Activated naive CD4-positive, alpha-beta T cell treated with anti-CD3 and anti-CD28 coated beads, Interleukin-2, amount 50 U/mL, for 24 hours (primary cell): ENCODE results near the gene CNPY2.
A peak's percentile ranks its signal among the peaks of the same experiment; 100 is the strongest.
"Not testable (repeated sequence)": the region's sequence is repeated elsewhere in the genome, so short reads cannot be mapped to it uniquely, and the experiment has no call there.

ENCODE experiments used
- H3K27ac Mint-ChIP-seq: one replicate; pipeline ENCODE4 v1.8.0; 2021; ENCODE audit warnings: mild to moderate bottlenecking, mixed read lengths
- H3K27me3 Mint-ChIP-seq: one replicate; pipeline ENCODE4 v1.8.0; 2021; ENCODE audit warnings: mixed read lengths
- H3K36me3 Mint-ChIP-seq: one replicate; pipeline ENCODE4 v1.8.0; 2021; ENCODE audit warnings: mixed read lengths
- H3K4me1 Mint-ChIP-seq: one replicate; pipeline ENCODE4 v1.8.0; 2021; ENCODE audit warnings: mixed read lengths
- H3K4me3 Mint-ChIP-seq: one replicate; pipeline ENCODE4 v1.8.0; 2021; ENCODE audit warnings: mild to moderate bottlenecking, mixed read lengths
- H3K9me3 Mint-ChIP-seq: one replicate; pipeline ENCODE4 v1.8.0; 2021; ENCODE audit warnings: mixed read lengths

The CNPY2 gene

DNA sequence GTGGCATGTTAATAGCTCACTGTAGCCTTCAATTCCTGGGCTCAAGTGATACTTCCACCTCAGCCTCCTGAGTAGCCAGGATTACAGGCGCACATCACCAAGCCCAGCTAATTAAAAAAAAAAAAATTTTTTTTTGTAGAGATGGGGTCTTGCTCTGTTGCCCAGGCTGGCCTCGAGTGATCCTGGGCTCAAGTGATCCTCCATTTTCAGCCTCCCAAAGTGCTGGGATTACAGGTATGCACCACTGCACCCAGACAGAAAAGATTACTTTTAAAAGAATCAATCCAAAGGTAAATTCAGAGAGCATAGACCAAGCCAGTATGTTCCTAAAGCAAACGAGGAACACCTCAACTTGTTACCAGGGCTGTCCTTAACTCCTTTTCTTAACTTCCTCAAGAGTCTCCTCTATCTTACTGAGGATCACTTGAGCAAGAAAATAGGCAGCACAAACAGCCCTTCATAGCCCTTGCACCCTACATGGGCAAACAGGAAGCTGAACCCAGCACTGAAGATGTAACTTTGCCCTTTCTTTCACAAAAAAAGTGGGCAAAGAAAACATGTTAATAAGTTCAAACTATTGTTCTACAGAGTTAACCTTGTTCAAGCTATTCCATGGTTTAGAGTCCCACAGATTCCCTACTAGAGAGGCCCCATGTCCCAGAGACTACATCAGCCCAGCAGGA, 26.9 kb downstream of the CNPY2 start:
- H3K9me3 Mint-ChIP-seq = no peaks in the 10 kb centered on the region
- H3K4me3 Mint-ChIP-seq = no peak overlapping the region
- no peak overlapping the region for H3K27ac Mint-ChIP-seq
- peaks cover 9% of the 10 kb centered on the region for H3K36me3 Mint-ChIP-seq
- H3K27me3 Mint-ChIP-seq = no peaks in the 10 kb centered on the region
- H3K4me1 Mint-ChIP-seq = peaks cover 37% of the 10 kb centered on the region

DNA sequence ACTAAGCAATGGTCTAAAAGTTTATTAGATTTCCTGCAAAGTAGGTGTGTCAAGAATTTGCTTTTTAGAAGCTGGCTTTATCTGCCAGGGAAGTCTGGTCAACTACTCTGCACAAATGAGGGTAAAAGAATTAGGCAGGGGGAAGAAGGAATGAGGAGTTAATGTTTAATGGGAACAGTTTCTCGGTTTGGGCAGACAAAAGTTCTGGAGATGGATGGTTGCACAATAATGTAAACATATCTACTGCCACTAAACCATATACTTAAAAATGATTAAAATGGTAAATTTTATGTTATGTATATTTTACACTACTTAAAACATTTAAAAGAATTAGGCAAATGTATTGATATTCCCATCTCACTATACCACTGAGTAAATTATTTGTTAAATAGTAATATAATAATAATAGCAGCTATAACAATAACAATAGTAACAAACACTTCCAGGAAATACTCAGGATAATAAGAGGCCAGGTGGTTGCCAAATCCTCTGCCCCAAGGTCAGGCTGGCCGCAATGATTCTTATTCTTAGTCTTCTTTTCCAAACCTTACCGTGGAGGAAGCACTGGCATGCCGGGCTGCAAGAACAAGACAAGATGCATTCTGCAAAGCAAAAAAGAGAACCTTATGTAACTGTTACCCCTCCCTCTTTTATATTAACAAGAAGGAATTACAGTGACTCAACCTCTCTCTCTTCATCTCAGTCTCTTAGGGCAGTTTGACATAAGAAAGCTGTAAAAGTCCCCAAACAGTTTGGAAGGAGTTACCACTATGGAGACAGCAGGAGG, 29.6 kb downstream of the CNPY2 start:
- H3K27me3 Mint-ChIP-seq = no peaks in the 10 kb centered on the region
- H3K4me1 Mint-ChIP-seq = peaks cover 23% of the 10 kb centered on the region
- peak overlapping the region; percentile 21 for H3K27ac Mint-ChIP-seq
- H3K9me3 Mint-ChIP-seq = no peaks in the 10 kb centered on the region
- H3K36me3 Mint-ChIP-seq = peaks cover 12% of the 10 kb centered on the region
- no peak overlapping the region for H3K4me3 Mint-ChIP-seq

DNA sequence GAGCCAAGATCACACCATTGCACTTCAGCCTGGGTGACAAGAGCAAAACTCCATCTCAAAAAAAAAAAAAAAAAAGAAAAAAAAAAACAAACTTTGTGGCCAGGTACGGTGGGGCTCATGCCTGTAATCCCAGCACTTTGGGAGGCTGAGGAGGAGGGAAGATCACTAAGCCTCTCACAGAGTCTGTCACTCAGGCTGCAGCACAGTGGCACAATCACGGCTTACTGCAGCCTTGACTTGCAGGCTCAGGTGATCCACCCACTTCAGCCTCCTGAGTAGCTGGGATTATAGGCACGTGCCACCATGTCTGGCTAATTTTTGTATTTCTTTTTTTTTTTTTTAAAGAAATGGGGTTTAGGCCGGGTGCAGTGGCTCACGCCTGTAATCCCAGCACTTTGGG, 31.5 kb downstream of the CNPY2 start:
- not testable (repeated sequence) for H3K27me3 Mint-ChIP-seq, H3K4me3 Mint-ChIP-seq, H3K27ac Mint-ChIP-seq, H3K9me3 Mint-ChIP-seq
- Mint-ChIP-seq H3K36me3 (peaks cover 11% of the 10 kb centered on the region), H3K4me1 (peaks cover 10% of the 10 kb centered on the region)

DNA sequence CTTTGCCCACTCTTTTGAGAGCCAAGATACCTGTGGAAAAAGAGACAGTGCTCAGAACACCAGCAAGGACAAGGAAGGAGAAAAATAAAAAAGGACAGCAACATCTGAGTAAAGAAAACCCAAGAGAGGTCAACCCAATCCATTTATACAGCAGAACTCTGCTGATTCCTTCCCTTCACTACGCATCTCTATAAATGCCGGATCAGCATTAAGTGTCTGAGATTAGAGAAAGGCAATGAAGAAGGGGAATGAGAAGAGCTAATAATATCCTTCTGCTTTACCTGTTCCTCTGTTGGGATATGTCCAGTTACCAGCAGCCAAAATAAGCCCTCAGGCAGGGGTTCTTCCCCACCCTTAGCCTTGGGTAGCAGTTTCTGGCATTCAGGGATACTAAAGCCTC, 33.2 kb downstream of the CNPY2 start:
- Mint-ChIP-seq H3K9me3 (no peaks in the 10 kb centered on the region), H3K4me3 (no peak overlapping the region), H3K4me1 (peaks cover 5% of the 10 kb centered on the region), H3K27ac (no peak overlapping the region), H3K27me3 (no peaks in the 10 kb centered on the region), H3K36me3 (peaks cover 12% of the 10 kb centered on the region)

DNA sequence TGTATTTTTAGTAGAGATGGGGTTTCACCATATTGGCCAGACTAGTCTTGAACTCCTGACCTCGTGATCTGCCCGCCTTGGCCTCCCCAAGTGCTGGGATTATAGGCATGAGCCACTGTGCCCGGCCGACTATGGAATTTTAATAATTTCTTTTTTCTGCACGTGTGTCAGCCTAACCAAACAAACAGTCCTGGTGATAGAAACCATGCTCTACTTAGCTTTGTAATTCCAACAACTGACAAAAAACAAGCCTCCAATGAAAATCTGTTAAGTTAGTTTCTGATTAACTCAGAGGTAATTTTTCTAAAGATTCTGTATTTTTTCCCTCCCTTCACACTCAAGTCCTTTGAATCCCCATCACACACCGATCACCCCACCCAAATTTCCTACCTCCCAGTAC, 33.8 kb downstream of the CNPY2 start:
- no peaks in the 10 kb centered on the region for H3K27me3 Mint-ChIP-seq
- peaks cover 12% of the 10 kb centered on the region for H3K36me3 Mint-ChIP-seq
- no peak overlapping the region for H3K27ac Mint-ChIP-seq
- no peak overlapping the region for H3K4me3 Mint-ChIP-seq
- peaks cover 5% of the 10 kb centered on the region for H3K4me1 Mint-ChIP-seq
- H3K9me3 Mint-ChIP-seq = no peaks in the 10 kb centered on the region

DNA sequence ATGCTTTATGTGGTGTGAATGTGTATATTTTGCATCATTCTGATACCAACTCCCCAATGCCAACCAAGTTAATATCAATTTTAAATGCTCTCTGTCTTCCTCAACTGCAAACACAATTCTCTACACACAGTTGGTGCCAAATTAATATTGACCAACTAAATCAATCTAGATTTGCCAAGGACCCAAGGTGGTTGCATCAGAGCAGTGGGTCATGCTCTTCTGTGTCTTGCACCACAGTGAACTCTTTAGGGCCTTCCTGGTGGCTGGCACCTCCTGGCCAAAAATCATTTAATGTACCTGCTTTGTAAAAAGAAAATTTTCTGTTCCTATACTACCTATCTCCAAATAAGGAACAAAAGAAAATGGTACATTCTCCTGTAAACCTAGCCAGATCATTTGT, 34.9 kb downstream of the CNPY2 start:
- Mint-ChIP-seq H3K4me3 (no peak overlapping the region), H3K27me3 (no peaks in the 10 kb centered on the region), H3K4me1 (no peaks in the 10 kb centered on the region), H3K9me3 (no peaks in the 10 kb centered on the region), H3K27ac (no peak overlapping the region), H3K36me3 (peaks cover 13% of the 10 kb centered on the region)

DNA sequence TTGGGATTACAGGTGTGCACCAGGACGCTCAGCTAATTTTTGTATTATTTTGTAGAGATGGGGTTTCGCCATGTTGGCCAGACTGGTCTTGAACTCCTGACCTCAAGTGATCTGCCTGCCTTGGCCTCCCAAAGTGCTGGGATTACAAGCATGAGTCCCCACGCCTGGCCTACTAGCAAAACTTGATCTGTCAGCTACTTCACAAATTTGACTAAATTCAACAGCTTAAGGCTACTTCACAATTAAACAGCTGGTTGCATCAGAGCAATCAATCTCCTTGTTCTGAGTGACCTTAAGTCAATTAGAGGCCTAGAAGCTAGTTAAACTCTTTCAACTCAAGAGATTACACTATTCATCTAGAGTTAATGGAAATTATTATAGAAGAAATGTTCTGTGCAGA, 36.9 kb downstream of the CNPY2 start:
- Mint-ChIP-seq H3K4me3 (no peak overlapping the region), H3K27me3 (no peaks in the 10 kb centered on the region), H3K27ac (no peak overlapping the region), H3K9me3 (no peaks in the 10 kb centered on the region), H3K4me1 (no peaks in the 10 kb centered on the region), H3K36me3 (peaks cover 15% of the 10 kb centered on the region)

DNA sequence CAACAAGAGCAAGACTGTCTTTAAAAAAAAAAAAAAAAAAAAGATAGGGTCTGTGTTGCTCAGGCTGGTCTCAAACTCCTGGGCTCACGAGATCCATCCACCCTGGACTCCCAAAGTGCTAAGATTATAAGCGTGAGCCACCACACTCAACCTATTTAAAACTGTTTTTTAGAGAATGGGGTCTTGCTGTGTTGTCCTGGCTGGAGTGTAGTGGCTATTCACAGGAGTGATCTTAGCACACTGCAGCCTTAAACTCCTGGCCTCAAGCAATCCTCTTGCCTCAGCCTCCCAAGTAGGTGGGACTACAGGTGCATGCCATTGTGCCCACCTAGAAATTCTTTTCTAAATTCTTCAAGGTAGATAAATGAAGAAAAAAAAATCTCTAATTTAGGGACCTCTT, 41.5 kb downstream of the CNPY2 start:
- H3K4me1 Mint-ChIP-seq = no peaks in the 10 kb centered on the region
- no peak overlapping the region for H3K27ac Mint-ChIP-seq
- no peak overlapping the region for H3K4me3 Mint-ChIP-seq
- no peaks in the 10 kb centered on the region for H3K27me3 Mint-ChIP-seq
- no peaks in the 10 kb centered on the region for H3K9me3 Mint-ChIP-seq
- peaks cover 16% of the 10 kb centered on the region for H3K36me3 Mint-ChIP-seq

DNA sequence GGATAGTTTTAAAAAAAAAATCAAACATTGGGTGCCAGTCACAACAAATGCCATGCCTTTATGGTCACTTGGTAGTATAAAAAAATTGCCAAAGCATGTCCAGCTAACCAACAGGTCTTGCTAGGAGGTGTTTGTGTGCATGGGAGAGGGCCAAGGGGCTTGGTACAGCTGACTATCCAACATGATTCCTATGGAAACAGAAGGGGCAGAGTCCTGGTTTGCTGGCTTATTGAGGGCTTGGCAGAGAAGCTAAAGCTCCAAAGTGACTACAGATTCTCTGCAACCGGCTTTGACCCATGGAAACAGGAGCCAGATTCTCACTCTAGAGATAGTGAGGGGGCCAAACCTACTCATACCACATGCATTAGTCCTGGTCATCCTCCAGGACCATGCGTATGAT, 43.3 kb downstream of the CNPY2 start:
- not testable (repeated sequence) for H3K27ac Mint-ChIP-seq, H3K9me3 Mint-ChIP-seq, H3K4me3 Mint-ChIP-seq, H3K27me3 Mint-ChIP-seq, H3K4me1 Mint-ChIP-seq
- H3K36me3 Mint-ChIP-seq = peaks cover 15% of the 10 kb centered on the region

DNA sequence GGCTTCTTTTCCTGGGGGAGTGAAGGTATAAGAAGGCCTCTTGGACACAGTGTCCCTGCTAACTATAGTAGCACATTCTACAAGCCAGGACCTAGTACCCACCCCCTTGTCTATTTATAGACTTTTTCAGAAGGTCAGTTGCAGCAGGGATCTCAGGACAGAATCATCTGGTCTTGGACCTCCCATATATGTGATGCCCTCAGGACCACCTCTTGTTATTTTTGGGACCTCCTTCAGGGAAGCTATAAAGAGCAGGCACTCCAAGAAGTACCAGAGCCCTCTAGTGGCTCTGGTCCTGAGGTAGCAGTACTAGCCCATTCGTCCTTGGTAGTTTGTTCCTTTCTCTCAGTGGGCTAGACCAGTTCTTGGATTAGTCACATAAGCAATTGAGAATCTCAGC, 44.8 kb downstream of the CNPY2 start:
- H3K4me1 Mint-ChIP-seq = peaks cover 18% of the 10 kb centered on the region
- no peak overlapping the region for H3K4me3 Mint-ChIP-seq
- no peaks in the 10 kb centered on the region for H3K27me3 Mint-ChIP-seq
- peak overlapping the region; percentile 4 for H3K27ac Mint-ChIP-seq
- peaks cover 15% of the 10 kb centered on the region for H3K36me3 Mint-ChIP-seq
- no peaks in the 10 kb centered on the region for H3K9me3 Mint-ChIP-seq

DNA sequence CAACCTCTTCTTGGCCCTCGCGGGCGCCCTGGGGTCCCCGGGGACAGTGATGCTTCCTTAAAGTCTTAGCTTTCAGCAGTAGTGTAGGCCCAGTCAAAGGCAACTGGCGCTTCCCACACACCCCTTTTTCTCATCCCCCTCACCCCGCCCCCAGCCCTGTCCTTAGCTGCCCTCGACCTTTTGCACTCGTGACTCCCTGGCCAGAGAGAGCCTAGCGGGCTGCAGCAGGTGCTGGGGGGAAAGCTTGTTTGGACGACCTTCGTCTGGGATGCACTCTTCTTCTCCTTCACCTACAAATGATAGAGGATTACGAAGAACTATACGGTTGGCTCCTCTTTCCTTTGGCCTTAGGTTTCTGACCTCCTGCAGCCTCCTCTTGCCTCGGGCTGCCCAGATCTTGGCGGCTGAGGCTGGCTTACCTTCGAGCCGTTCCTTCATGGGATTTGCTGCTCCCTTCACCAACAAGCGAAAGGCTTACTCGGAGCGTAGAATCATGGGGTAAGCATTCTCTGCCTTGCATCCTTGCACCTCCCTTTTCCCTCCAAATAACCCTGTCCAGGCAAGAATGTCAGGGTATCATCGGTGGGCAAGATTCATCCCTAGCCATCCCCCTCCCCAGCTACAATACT, 48.2 kb downstream of the CNPY2 start:
- Mint-ChIP-seq H3K4me3 (peak overlapping the region; percentile 93), H3K4me1 (peaks cover 22% of the 10 kb centered on the region), H3K27me3 (no peaks in the 10 kb centered on the region), H3K9me3 (no peaks in the 10 kb centered on the region), H3K27ac (peak overlapping the region; percentile 74), H3K36me3 (peaks cover 3% of the 10 kb centered on the region)

DNA sequence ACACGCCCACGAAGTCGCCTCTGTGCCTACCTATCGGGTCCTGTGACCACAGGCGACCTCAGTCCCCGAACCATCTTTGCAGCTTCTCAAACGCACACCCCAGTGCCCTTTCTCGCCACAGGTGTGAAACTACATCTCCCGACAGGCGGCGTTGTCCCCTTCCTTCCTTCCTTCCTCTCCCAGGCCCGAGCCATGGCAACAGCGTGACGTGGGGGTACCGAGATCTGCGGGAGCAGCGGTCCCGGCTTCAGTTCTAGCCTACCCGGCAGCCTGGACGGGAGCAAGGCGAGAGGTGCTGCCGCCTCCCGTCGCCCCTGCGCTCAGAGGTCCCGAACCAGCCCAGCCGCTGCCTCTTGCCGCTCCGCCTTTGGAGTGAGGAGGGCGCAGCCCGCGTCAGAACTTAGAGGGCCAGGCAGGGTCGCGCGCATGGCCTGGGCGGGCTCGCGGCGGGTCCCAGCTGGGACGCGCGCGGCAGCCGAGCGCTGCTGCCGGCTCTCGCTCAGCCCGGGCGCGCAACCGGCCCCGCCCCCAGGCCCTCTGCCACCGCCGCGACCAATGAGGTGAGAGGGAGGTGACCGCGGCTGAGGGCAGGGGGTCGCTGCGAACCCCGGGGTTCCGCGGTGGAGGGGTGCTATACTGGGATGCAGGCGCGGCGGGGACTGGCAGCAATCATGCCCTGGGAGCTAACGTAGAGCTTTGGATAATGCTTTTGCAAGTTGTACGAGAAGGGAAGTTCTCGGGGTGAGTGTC, 48.9 kb downstream of the CNPY2 start, which contains the start of gene COQ10A:
Gene COQ10A, plus strand, starts transcription at position 250 of the 750 bp plus-strand sequence. Its CDS starts 177 bp downstream, at position 427.
- Mint-ChIP-seq H3K27me3 (no peaks in the 10 kb centered on the region), H3K27ac (peak within 1 kb of the TSS; percentile 83), H3K9me3 (no peaks in the 10 kb centered on the region), H3K36me3 (peaks cover 3% of the 10 kb centered on the region), H3K4me3 (peak within 1 kb of the TSS; percentile 93), H3K4me1 (peaks cover 22% of the 10 kb centered on the region)

DNA sequence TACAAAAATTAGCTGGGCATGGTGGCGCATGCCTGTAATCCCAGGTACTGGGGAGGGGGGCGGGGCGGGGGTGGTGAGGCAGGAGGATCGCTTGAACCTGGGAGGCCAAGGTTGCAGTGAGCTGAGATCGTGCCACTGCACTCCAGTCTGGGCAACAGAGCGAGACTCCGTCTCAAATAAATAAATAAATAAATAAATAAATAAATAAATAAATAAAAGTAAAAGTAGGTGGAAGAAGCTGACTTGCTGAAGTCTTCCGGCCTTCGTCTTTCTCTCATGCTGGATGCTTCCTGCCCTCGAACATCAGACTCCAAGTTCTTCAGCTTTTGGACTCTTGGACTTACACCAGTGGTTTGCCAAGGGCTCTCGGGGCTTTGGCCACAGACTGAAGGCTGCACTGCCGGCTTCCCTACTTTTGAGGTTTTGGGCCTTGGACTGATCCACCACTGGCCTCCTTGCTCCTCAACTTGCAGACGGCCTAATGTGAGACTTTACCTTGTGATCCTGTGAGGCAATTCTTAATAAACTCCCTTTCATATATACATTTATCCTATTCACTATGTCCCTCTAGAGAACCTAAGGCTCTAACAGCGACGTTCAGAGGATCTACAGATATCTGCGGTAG, 49.6 kb downstream of the CNPY2 start:
- Mint-ChIP-seq H3K27ac (peak overlapping the region; percentile 83), H3K4me1 (peaks cover 22% of the 10 kb centered on the region), H3K4me3 (peak overlapping the region; percentile 93)
- not testable (repeated sequence) for H3K36me3 Mint-ChIP-seq, H3K27me3 Mint-ChIP-seq, H3K9me3 Mint-ChIP-seq

DNA sequence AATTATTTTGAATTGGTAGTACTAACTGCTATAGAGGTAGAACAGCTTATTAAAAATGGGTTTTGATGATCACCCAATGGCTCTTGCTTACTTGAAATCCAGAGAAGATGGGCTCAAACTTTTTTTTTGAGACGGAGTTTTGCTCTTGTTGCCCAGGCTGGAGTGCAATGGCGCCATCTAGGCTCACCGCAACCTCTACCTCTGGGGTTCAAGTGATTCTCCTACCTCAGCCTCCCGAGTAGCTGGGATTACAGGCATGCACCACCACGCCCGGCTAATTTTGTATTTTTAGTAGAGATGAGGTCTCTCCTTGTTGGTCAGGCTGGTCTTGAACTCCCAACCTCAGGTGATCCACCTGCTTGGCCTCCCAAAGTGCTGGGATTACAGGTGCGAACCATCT, 52.8 kb downstream of the CNPY2 start:
- not testable (repeated sequence) for H3K9me3 Mint-ChIP-seq, H3K36me3 Mint-ChIP-seq, H3K27ac Mint-ChIP-seq, H3K4me3 Mint-ChIP-seq, H3K27me3 Mint-ChIP-seq
- H3K4me1 Mint-ChIP-seq = peaks cover 27% of the 10 kb centered on the region

DNA sequence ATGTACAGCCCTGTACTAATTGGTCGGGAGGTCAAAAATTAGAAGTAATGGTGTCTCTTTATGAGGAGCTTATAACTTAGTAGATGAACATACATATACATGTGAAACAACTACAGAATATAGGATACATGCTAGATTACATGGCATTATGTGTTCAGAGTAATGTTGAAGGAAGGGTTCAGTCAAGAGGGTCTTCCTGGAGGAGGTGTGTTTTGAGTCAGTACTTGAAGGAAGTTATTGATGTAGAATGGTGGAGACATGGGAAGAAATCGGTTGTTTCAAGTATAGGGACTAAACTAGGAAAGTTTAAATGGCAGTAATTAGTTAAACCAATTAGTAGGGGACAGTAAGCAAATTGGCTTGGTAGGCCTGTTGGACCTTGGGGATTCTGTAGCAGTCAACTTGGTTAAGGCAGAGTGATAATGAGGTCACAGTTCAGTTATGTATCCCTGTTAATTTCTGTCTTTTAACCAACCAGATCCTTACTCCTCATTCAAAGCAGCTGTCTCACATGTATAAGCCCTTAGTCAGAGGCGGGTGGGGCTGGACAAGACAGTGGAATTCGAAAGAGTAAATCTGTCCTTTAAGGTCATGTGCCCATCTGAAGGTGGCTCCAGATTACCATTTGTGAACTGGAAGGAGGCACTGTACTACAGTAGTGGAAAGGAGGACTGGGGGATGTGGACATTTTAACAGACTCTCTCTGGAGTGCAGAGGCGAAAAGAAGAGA, 54.1 kb downstream of the CNPY2 start:
- Mint-ChIP-seq H3K27ac (peak overlapping the region; percentile 43), H3K36me3 (no peaks in the 10 kb centered on the region), H3K4me3 (no peak overlapping the region), H3K27me3 (no peaks in the 10 kb centered on the region), H3K9me3 (no peaks in the 10 kb centered on the region), H3K4me1 (peaks cover 22% of the 10 kb centered on the region)
